Endothelial cell of hepatic sinusoid (primary cell): ENCODE data around the gene TMEM174.

ENCODE experiments used
- in situ Hi-C: cut with HindIII; loops from 2 replicates; pipeline ENCODE4 v1.10.0; 2017; ENCODE audit warnings: low sequenced_read_pairs

Gene TMEM174

DNA sequence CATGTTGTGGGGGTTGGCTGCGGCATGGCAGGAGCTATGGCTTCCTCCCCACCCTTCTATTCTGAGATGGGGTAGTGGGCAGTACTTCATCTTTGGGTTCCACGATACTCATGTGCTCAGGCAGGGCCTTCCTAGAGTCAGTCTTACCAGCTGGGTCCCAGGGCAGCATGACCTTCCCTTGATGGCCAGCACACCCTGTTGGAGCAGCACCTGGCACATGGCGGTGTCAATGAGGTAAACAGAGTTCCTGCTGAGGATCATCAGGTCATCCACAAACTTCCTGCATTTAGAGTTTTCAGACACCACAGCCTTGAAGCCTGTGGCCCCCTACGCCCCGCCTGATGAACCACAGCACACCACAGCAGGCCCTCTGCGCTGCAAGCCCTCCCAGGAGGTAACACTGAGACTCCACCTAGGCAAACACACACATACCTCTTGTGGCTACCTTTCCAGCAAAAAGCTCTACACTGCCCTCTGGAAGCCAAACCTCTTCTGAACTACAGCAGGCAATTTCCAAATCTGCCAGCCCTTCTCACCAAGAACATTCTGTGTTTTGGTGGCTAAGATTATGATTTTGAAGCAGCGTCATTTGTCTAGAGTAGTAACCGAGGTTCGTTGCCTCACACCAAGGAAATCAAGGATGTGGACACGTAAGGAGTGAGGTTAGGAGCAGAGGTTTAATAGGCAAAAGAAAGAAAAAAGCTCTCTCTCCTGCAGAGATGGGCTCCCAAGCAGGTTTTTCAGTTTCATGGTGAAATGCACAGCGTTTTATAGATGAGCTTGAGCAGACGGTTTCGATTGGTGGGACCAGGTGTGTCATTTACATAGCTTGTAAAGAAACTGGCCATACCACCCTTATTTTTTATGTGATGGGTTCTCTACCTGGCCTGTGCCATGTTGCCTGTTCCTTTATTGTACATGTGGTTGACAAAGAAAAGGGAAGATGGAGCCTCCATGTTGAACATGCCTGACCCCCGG lies 20.3 kb upstream of the TMEM174 start:
- in situ Hi-C loops: no loop called here

DNA sequence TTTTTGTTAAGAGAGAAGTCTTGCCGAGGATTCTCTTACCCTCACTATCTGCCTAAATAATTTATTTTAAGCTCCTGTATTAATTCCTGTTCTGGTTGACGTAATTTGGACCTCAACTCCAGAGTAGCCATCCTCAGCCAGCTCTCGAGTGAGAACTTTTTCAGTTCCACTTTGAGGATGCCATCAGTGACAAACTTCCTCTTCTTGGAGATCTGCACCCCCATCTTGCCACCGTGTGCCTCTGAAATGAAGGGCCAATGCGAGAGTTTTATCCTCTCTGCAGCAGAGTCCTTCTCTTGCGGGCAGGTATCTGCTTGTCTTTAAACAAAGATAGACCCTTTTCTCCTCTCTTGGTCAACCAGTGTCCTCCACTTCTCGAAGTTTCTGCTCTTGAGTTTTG lies 19.5 kb upstream of the TMEM174 start:
- in situ Hi-C loops: no loop called here

DNA sequence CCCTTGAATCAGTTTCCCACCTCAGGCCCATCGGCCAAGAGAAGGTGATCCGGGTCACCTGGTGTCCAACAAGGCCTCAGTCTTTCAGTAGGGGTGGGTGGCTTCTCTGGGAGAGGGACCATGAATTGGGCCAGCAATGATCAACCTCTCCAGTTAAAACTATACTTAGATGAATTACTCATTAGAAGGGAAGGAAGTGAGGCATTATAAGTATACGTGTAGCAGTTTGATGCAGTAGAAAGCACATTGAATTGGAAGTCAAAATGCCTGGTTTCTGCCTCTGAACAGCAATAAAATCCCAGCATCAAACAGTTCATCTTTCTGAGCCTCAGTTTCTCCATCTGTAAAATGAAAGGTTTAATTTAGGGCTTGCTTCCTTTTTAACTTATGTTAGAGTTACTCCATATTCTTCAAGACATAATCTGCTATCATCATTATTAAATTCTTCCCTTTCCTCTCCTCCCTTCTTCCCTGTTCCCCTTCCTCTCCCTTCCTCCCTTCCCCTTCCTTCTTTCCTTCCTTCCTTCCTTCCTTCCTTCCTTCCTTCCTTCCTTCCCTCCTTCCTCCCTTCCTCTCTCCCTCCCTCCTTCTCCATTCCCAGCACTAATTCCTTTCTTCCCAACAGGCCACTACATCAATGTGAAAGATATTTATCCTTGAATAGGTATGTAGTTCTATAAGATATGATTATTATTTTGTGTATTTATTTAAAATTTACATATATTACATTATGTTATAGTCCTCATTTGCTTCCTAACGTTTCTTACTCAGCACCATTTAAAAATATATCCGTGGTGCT lies 18.6 kb upstream of the TMEM174 start:
- in situ Hi-C loops: no loop called here

DNA sequence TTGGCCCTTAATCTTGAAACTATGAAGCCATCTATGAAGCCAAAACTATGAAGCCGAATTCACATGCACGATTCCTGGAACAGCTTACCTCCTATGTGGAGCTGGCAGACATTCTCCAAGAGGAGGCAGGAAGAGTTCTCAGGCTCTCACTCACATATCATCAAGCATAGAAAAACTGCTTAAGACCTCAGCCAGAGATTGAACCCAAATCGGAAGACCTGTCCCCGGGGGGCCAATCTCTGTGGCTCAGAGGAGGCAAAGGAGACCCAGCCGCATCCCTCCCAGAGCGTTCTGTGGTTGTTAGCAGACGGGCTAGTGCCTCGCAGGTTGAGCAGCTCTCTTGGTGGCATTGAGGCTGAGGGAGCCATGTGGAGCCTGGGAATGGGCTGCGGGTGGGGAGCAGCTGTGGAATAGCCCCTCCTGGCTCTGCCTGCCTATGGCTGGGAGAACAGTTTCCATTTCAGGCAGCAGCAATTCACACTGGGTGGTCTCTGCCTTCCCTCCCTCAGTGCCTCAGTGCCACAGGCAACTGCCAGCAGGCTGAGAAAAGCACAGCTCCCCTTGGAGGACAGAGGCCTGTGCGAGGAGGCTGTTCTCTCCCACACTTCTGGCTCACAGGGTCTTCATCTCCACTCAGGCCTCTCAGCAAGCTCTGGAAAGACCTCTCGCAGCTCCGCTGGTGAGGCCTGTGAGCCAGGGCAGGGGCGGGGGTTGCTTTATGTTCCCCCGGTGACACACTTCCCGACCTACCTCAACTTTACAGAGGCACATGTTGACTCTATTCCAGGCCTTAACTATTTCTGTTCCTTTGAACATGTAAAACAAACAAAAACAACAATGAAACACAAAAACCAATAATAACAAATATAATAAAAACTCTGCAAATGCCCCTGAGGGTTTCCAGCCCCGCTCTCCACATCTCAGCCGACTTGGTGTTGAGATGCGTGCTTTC lies 17.4 kb upstream of the TMEM174 start:
- in situ Hi-C loops: no loop called here

DNA sequence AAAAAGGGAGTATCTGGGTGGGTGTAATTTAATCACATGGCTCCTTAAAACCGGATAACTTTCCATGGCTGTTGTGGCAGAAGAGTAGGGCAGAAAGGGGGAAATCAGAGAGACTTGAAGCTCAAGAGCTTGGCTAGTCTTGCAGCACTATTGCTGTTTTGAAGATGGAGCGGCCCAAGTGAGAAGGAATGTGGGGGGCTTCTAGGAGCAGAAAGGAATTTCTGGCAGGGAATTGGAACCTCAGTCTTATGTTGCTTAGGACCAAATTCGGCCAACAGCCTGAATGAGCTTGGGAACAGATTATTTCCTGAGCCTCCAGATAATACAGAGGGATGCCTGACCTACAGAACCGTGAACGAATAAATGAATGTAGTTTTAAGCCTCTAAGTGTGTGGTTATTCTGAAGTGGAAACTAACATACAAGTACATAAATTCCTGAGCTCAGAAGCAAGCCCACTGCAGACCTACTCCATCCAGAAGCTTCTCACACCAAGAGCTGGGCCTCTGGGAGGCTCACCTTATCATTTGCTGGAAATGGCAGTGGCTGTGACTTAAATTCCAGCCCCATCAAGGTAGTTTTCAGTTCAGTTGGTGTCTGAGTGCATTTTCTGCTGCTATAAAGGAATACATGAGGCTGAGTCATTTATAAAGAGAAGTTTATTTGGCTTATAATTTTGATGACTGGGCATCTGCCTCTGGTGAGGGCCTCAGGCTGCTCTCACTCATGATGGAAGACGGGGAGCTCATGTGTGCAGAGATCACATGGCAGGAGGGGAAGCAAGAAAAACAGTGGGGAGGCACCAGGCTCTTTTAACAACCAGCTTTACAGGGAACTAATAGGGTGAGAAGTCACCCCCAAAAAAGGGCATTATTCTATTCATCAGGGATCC lies 15.3 kb upstream of the TMEM174 start:
- in situ Hi-C loops: no loop called here

DNA sequence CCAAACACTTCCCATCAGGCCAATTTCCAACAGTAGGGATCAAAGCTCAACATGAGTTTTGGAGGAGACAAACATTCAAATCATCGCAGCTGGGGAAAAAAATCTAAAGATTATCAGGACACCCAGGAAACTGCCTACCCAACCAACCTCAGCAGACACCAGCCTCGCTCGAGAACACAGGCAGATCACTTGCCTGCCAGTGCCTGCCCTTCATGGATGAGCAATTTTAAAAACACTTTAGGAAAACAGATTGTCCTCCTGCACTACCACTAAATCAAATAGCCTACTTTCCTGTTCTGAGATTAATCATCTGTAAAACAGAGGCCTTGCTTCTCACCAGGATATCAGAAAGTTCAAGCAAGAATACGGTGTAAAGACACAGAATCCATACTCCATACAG lies 14.7 kb upstream of the TMEM174 start:
- in situ Hi-C loops: no loop called here

DNA sequence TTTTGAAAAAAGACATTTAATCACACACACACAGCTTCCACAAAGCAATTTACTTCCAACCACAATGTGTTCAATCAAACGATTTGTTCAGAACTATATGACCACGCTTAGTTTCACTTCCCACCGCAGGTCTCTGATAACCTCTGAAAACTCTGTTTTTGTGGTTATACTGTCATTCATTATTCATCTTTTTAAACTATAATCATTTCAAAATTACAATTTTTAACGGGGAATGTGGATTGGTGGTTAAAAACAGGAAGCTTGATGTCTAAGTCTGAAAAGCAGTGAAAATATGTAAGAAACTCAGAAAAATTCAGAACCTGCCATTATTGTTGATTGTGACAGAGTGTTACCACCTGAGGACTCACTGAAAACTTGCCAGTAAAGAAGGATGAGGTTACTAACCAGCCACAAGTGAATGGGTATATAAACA lies 12.7 kb upstream of the TMEM174 start:
- in situ Hi-C loops: no loop called here

DNA sequence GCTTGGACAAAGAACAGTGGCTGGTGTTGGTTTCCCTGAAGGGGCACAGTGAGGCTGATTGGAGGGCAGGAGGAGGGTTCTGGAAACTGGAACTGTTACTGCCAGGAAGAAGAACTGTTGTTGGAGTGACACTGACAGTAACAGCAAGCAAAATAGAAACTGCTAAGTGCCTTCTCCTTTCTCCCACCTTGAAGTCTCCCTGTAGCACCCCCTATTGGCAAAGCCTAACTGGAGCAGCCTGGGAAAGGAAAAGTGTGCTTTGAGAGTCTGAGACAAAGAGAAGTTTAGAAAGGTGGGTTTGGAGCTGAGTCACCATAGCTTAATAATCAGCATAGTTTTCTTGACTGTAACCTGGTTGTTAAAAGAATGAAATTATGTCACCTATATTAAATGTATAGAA lies 2.5 kb upstream of the TMEM174 start:
- in situ Hi-C loops: loop anchor here (5.0 kb wide), 1 partner anchor 48 kb away; the partner anchor contains the start of gene TMEM171

DNA sequence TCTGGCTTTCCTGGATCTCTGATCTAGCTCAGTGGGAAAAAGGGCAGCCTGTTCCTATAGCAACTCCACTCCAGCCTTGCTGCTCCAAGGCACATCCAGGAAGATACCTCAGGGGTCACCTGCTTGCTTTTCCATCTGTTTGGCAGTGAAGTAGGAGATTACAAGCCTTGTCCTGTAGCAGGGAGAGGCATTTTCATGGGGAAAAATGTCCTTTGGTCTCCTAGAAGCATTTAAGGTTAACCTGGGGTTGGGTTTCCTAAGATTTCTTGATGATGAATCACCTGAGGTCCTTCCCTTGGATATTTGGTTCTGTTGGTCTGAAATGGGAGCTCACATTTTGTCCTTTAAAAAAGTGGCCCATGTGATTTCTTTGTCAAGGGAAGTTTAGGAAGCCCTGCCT lies 1.5 kb upstream of the TMEM174 start:
- in situ Hi-C loops: loop anchor here (5.0 kb wide), 1 partner anchor 49 kb away; the partner anchor contains the start of gene TMEM171

DNA sequence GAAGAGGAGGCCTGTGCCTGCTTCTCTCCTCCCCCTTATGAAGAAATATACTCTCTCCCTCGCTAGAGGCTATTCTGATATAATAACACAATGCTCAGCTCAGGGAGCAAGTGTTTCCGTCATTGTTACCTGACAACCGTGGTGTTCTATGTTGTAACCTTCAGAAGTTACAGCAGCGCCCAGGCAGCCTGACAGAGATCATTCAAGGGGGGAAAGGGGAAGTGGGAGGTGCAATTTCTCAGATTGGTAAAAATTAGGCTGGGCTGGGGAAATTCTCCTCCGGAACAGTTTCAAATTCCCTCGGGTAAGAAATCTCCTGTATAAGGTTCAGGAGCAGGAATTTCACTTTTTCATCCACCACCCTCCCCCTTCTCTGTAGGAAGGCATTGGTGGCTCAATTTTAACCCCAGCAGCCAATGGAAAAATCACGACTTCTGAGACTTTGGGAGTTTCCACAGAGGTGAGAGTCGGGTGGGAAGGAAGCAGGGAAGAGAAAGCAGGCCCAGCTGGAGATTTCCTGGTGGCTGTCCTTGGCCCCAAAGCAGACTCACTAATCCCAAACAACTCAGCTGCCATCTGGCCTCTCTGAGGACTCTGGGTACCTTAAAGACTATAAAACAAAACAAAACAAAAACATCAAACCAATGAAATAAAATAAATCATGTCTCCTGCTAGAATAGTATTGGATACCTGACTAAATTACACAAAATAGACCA lies 1.3 kb downstream of the TMEM174 start:
- in situ Hi-C loops: loop anchor here (5.0 kb wide), 1 partner anchor 52 kb away; the partner anchor contains the start of gene TMEM171

DNA sequence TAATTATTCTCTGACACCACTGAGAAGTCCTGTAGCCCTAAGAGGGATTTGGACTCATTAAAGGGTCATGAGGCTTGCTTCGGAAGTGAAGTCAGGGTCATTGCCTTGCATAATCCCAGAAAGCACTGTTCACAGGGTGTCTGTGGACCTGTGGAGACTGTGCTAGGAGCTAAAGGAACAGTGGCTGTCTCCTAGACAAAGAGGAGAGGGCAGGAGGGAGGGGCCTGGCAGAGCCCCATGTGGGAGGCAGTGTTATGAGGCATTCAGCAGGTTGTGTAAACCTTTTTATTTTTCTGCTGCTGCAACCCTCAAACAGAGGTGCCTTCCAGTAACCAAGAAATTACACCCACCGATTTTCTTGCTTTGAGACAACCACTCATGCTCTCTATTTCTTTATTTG lies 3.3 kb downstream of the TMEM174 start:
- in situ Hi-C loops: no loop called here

DNA sequence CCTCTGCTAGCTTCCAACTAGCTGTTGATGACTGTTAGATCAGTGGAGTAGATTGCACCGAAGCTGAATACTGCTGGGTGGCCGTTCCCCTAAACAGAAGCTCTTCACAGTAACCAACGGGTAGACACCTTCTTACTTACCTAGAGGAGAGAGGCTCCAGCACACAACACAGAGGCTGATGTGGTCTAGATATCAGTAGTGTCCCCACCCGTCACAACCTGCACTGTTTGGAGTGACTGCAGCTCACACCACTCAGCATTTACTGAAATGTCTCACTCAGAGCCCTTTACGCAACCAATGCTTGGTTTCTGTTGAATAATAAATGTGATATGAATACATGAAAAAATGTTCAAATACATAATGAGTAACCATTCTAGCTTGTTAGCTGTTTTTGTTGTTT lies 5.3 kb downstream of the TMEM174 start:
- in situ Hi-C loops: no loop called here

DNA sequence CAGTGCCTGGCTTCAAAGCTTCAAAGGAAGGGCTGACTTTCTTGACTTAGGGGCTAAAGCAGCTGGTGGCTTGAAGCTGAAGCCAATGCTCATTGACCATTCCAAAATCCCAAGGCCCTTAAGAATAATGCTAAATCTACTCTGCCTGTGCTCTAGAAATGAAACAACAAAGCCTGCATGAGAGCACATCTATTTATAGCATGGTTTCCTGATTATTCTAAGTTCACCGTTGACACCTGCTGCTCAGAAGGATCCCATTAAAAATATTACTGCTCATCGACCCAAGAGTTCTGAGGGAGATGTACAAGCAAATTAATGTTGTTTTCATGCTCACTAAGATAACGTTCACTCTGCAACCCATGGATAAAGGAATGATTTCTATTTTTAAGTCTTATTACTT lies 6.7 kb downstream of the TMEM174 start:
- in situ Hi-C loops: no loop called here

DNA sequence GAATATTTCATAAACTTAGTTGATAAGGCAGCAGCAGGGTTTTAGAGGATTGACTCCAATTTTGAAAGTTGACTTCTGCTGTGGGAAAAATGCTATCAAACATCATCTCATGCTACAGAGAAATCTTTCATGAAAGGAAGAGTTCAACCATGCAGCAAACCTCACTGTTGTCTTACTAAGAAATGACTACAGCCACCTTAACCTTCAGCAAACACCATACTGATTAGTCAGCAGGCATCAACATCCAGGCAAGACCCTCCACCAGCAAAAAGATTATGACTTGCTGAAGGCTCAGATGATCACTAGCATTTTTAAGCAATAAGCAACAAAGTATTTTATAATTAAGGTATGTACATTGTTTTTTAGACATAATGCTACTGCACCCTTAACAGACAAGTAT lies 7.6 kb downstream of the TMEM174 start:
- in situ Hi-C loops: no loop called here

DNA sequence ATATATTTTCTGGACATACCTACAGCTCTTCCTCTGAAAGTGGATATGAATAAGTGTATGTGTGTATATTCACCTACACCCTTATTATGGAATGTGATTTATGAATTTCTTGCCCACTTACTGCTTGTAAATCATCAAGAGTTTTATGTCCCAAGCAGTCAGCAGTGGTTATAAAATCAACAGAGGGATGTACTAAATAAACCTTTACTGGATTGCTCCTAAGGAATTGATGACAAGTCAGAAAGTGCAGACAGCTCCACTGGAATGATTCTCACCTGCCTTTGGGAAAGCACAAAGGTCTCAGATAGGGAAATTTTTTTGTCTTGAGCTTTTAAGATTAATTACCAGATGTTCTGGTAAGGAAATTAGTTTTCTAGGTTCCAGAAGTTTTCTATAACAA lies 9.3 kb downstream of the TMEM174 start:
- in situ Hi-C loops: no loop called here

DNA sequence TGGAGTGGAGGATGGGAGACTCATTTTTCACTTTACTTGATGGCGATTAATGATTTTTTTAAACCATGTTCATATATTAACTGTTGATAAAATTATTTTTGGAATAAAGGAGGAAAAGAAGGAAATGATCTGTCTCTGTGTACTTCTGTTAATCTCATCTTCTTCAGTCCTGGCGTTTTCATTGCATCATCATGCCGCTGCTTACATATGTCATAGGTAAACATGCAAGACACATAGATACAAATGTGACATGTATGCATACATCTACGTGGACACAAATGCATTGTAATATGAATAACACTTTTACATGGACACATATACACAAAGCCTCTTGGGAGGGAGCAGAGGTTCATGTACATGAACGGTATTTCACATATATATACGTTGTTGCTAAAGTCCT lies 10.0 kb downstream of the TMEM174 start:
- in situ Hi-C loops: no loop called here

DNA sequence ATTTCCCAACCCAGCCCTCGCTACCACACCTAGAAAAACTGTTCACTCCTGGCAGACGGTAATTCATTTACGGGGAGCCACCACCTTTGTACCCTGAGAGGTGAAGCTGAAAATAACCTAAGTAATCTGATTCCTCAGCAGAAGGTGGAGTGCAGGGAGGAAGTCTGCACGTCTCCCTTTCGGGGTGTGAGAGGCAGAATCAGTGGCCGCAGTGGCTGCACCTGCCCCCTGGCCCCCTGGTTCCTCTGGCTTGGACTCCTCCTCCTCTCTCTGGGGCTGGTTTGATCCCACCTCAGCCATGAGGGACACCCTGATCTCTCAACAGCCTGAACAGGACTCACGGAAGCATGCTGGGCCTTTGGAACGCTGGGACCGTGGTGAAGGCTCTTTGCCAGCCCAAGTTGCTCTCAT lies 10.5 kb downstream of the TMEM174 start:
- in situ Hi-C loops: no loop called here

DNA sequence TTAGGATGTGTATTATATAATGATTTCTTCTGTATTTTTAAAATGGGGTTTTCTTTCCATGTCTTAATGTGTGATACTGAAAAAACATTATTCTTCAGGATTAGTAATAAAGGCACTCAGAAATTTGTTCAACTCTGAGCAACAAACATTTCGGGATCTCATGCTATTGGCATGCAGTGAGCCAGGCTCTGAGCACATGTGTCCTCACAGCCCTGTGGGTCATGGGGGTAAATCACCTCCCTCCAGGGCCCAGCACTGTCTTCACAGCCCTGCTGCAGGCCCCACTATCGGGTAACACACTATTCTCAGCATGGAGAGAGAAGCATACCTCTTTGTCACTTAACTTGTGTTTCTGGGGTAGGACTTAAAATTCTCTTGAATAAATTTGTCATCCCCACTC lies 14.0 kb downstream of the TMEM174 start:
- in situ Hi-C loops: no loop called here
